ENCODE results near the gene FBH1. TPM values are rescaled to one million over a fixed set of nuclear protein-coding genes. Genes with fewer than 3 reads are reported as not detected.

Gene FBH1
- total RNA-seq, 2 experiments from 2014 or later = 33.9 to 34.2 TPM

- Mint-ChIP-seq H3K4me3 (no peak overlapping the region), H3K27me3 (no peaks in the 10 kb centered on the region), H3K36me3 (ENCODE audit: low read depth) (peaks cover 75% of the 10 kb centered on the region), H3K4me1 (ENCODE audit: low read depth) (no peaks in the 10 kb centered on the region), H3K27ac (no peak overlapping the region), H3K9me3 (no peaks in the 10 kb centered on the region)
- intact Hi-C loops (cut with DNase I, micrococcal nuclease) = no loop called here
- Histone ChIP-seq H3K9me3 (ENCODE audit: control insufficient read depth in 1 of 2, insufficient read depth in 1 of 2, low read length in 2 of 2) (no peaks in the 10 kb centered on the region), H3K4me1 (ENCODE audit: insufficient read depth, low read length) (no peaks in the 10 kb centered on the region), H3K4me3 (ENCODE audit: low read length) (no peak overlapping the region), H3K27ac (ENCODE audit: low read depth in 1 of 2, low read length in 2 of 2) (no peak overlapping the region), H3K36me3 (ENCODE audit: insufficient read depth, low read length) (peaks cover 59% of the 10 kb centered on the region), H3K27me3 (ENCODE audit: control insufficient read depth in 1 of 2, insufficient read depth in 2 of 2, low read length in 2 of 2) (no peaks in the 10 kb centered on the region)
- ChIA-PET CTCF (no interaction called here), POLR2A (no interaction called here)
- no peak for DNase-seq
- TF ChIP-seq CTCF (IDR thresholded peaks at IDR 0.05) = no peak
- ATAC-seq (ENCODE audit: poor library complexity) = no peak
These were observed 42.3 kb downstream of the FBH1 start for GRCh38 chr10:5932345-5932744.

GRCh38 chr10:5933909-5934546 lies 44.0 kb downstream of the FBH1 start:
- H3K36me3 Mint-ChIP-seq (ENCODE audit: low read depth) = peaks cover 75% of the 10 kb centered on the region
- H3K4me1 Mint-ChIP-seq (ENCODE audit: low read depth) = no peaks in the 10 kb centered on the region
- no peak overlapping the region for H3K27ac ChIP-seq (ENCODE audit: low read depth in 1 of 2, low read length in 2 of 2)
- POLR2A ChIA-PET = no interaction called here
- CTCF ChIA-PET = no interaction called here
- H3K27me3 Mint-ChIP-seq = no peaks in the 10 kb centered on the region
- no peak overlapping the region for H3K27ac Mint-ChIP-seq
- no peaks in the 10 kb centered on the region for H3K4me1 ChIP-seq (ENCODE audit: insufficient read depth, low read length)
- no peaks in the 10 kb centered on the region for H3K27me3 ChIP-seq (ENCODE audit: control insufficient read depth in 1 of 2, insufficient read depth in 2 of 2, low read length in 2 of 2)
- peaks cover 57% of the 10 kb centered on the region for H3K36me3 ChIP-seq (ENCODE audit: insufficient read depth, low read length)
- no peak for ATAC-seq (ENCODE audit: poor library complexity)
- intact Hi-C loops (cut with DNase I, micrococcal nuclease) = no loop called here
- DNase-seq = no peak
- H3K9me3 ChIP-seq (ENCODE audit: control insufficient read depth in 1 of 2, insufficient read depth in 1 of 2, low read length in 2 of 2) = no peaks in the 10 kb centered on the region
- H3K4me3 Mint-ChIP-seq = no peak overlapping the region
- H3K4me3 ChIP-seq (ENCODE audit: low read length) = no peak overlapping the region
- TF ChIP-seq CTCF (IDR thresholded peaks at IDR 0.05) = no peak
- H3K9me3 Mint-ChIP-seq = no peaks in the 10 kb centered on the region

- no peaks in the 10 kb centered on the region for H3K9me3 ChIP-seq (ENCODE audit: control insufficient read depth in 1 of 2, insufficient read depth in 1 of 2, low read length in 2 of 2)
- no peak overlapping the region for H3K4me3 ChIP-seq (ENCODE audit: low read length)
- Mint-ChIP-seq H3K36me3 (ENCODE audit: low read depth) (peaks cover 59% of the 10 kb centered on the region), H3K9me3 (no peaks in the 10 kb centered on the region), H3K27me3 (no peaks in the 10 kb centered on the region), H3K4me1 (ENCODE audit: low read depth) (no peaks in the 10 kb centered on the region), H3K27ac (no peak overlapping the region), H3K4me3 (no peak overlapping the region)
- H3K27me3 ChIP-seq (ENCODE audit: control insufficient read depth in 1 of 2, insufficient read depth in 2 of 2, low read length in 2 of 2) = no peaks in the 10 kb centered on the region
- H3K36me3 ChIP-seq (ENCODE audit: insufficient read depth, low read length) = peaks cover 43% of the 10 kb centered on the region
- intact Hi-C loops (cut with DNase I, micrococcal nuclease) = no loop called here
- ATAC-seq (ENCODE audit: poor library complexity) (no peak), DNase-seq (no peak)
- ChIA-PET POLR2A (no interaction called here), CTCF (interaction anchor here (1.2 kb wide), 1 partner anchor 9 kb away, joined by 3 read pairs; no protein-coding TSS in a partner anchor)
- no peak overlapping the region for H3K27ac ChIP-seq (ENCODE audit: low read depth in 1 of 2, low read length in 2 of 2)
- no peak for TF ChIP-seq CTCF (IDR thresholded peaks at IDR 0.05)
- H3K4me1 ChIP-seq (ENCODE audit: insufficient read depth, low read length) = no peaks in the 10 kb centered on the region
These were observed 45.6 kb downstream of the FBH1 start for GRCh38 chr10:5935628-5936027.
